SU-DHL-6 (cell line): ENCODE measurements around the gene VEGFB.

ENCODE experiments used
- H2AFZ ChIP-seq: fragments of 200-600 bp; sonication (generic); 2 replicates; pipeline ENCODE4 v1.6.1; 2014; ENCODE audit warnings: low read depth, mild to moderate bottlenecking, moderate library complexity, mixed read lengths, antibody characterized with exemption, low read length; ENCODE audit not compliant: severe bottlenecking
- H3F3A ChIP-seq: fragments of 200-600 bp; shearing (Covaris generic); 2 replicates; pipeline ENCODE4 v1.6.0; 2016; ENCODE audit warnings: antibody characterized with exemption, mild to moderate bottlenecking; ENCODE audit not compliant: insufficient read depth
- H3K27ac ChIP-seq: fragments of 200-600 bp; sonication (generic); 2 replicates; pipeline ENCODE4 v1.5.1; 2016; ENCODE audit warnings: low read depth, mild to moderate bottlenecking, low read length, moderate library complexity, mixed read lengths
- H3K27me3 ChIP-seq: fragments of 200-600 bp; sonication (generic), shearing (Covaris generic); 2 replicates; pipeline ENCODE4 v1.6.0; 2014; ENCODE audit warnings: mild to moderate bottlenecking, low read length
- H3K36me3 ChIP-seq: fragments of 200-600 bp; sonication (generic); 2 replicates; pipeline ENCODE4 v1.6.1; 2014; ENCODE audit warnings: mild to moderate bottlenecking, low read length, mixed read lengths
- H3K4me2 ChIP-seq: fragments of 300-600, 200-600 bp; shearing (Covaris generic), sonication (generic); 2 replicates; pipeline ENCODE4 v1.6.0; 2014; ENCODE audit warnings: low read length, low read depth, mild to moderate bottlenecking; ENCODE audit not compliant: poor library complexity, severe bottlenecking
- H3K4me3 ChIP-seq: fragments of 200-600 bp; sonication (generic); 2 replicates; pipeline ENCODE4 v1.5.1; 2014; ENCODE audit warnings: antibody characterized with exemption, low read length, mild to moderate bottlenecking, mixed read lengths; ENCODE audit not compliant: insufficient read depth, poor library complexity, severe bottlenecking
- H3K79me2 ChIP-seq: fragments of 200-600 bp; sonication (generic); 2 replicates; pipeline ENCODE4 v1.6.1; 2014; ENCODE audit warnings: mild to moderate bottlenecking, low read length, moderate library complexity; ENCODE audit not compliant: insufficient read depth
- H3K9ac ChIP-seq: fragments of 200-600 bp; sonication (generic); 2 replicates; pipeline ENCODE4 v1.7.0; 2014; ENCODE audit warnings: mild to moderate bottlenecking, low read length
- H3K9me2 ChIP-seq: fragments of 200-600 bp; sonication (generic); replicated peaks from 2 replicates; pipeline ENCODE4 v1.6.1; 2014; ENCODE audit warnings: low read length; ENCODE audit not compliant: insufficient read depth
- H3K9me3 ChIP-seq: fragments of 200-600 bp; sonication (generic); 2 replicates; pipeline ENCODE4 v1.6.1; 2014; ENCODE audit warnings: low read length, mixed read lengths; ENCODE audit not compliant: insufficient read depth
- H4K20me1 ChIP-seq: fragments of 200-600 bp; sonication (generic); 2 replicates; pipeline ENCODE4 v1.6.1; 2014; ENCODE audit warnings: low read depth, mild to moderate bottlenecking, antibody characterized with exemption, low read length, moderate library complexity, mixed read lengths
- EZH2phosphoT487 ChIP-seq: fragments of 200-600 bp; sonication (generic), shearing (Covaris generic); conservative IDR thresholded peaks from 2 replicates; pipeline ENCODE4 v1.6.1; 2018; ENCODE audit warnings: mild to moderate bottlenecking, antibody characterized with exemption, low read length, moderate library complexity, mixed read lengths
- TF ChIP-seq, protein P1 (sequence below): fragments of 200-600 bp; sonication (generic); IDR thresholded peaks from one replicate; pipeline ENCODE4 v1.5.1; 2017; ENCODE audit warnings: antibody characterized with exemption, mild to moderate bottlenecking, low read length, moderate library complexity; ENCODE audit not compliant: insufficient read depth, poor library complexity, severe bottlenecking

VEGFB gene

DNA sequence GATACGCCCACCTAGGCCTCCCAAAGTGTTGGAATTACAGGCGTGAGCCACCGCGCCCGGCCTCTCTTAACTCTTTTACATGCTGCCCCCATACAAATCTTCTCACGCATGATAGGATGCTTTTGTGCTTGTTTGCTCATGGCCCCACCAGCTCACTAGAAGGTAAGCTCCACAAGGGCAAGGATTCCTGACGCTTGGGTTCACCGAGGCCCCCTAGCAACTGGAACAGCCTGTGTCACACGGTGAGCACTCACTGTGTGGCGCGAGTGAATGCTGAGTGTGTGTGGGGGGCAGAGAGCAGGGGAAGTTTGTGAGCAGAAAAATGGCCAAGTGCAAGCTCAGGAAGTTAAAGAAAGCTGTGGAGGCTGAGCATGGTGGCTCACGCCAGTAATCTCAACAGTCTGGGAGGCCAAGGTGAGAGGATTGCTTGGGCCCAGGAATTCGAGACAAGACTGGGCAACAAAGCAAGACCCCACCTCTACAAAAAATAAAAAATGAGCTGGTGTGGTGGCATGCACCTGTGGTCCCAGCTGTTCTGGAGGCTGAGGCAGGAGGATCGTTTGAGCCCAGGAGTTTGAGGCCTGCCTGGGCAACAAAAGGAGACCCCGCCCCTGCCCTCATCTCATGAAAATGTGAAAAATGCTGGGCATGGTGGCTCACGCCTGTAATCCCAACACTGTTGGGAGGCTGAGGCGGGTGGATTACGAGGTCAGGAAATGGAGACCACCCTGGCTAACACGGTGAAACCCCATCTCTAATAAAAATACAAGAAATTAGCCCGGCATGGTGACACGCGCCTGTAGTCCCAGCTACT lies 47.8 kb downstream of the VEGFB start:
- Histone ChIP-seq H3K36me3 (no peaks in the 10 kb centered on the region), H3K4me2 (no peak overlapping the region)

DNA sequence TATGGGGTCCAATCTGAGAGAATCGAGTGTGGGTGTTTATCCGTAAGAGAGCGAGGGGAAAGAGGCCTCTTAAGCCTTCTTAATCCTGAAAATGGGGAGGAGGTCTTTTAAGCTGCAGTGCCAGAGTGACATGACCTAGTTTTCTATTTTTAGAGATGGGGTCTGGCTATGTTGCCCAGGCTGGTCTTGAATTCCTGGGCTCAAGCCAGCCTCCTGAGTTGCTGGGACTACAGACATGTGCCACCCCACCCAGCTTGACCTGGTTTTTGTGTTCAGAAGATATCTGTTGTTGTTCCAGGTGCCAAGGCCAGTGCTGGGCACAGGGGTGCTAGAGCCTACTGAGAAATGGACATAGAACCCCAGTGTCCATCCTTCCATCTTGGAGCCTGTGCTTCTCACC lies 48.7 kb downstream of the VEGFB start:
- H3F3A ChIP-seq, result peaks cover 4% of the 10 kb centered on the region; the same call in 1 of the 2 replicates
- no peaks in the 10 kb centered on the region for H3K9me3 ChIP-seq
- no peak overlapping the region for H3K27ac ChIP-seq
- H2AFZ ChIP-seq, result no peak overlapping the region
- H3K9ac ChIP-seq, result 0 out of 2 replicates have a peak overlapping the region, but pooled peaks have one; percentile 95
- TF ChIP-seq, protein P1, sequence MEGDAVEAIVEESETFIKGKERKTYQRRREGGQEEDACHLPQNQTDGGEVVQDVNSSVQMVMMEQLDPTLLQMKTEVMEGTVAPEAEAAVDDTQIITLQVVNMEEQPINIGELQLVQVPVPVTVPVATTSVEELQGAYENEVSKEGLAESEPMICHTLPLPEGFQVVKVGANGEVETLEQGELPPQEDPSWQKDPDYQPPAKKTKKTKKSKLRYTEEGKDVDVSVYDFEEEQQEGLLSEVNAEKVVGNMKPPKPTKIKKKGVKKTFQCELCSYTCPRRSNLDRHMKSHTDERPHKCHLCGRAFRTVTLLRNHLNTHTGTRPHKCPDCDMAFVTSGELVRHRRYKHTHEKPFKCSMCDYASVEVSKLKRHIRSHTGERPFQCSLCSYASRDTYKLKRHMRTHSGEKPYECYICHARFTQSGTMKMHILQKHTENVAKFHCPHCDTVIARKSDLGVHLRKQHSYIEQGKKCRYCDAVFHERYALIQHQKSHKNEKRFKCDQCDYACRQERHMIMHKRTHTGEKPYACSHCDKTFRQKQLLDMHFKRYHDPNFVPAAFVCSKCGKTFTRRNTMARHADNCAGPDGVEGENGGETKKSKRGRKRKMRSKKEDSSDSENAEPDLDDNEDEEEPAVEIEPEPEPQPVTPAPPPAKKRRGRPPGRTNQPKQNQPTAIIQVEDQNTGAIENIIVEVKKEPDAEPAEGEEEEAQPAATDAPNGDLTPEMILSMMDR, result no peak
- no peak for TF ChIP-seq EZH2phosphoT487
- H4K20me1 ChIP-seq, result no peaks in the 10 kb centered on the region
- 0 out of 2 replicates have a peak, but pooled peaks cover 4% of the 10 kb centered on the region for H3K79me2 ChIP-seq
- no peaks in the 10 kb centered on the region for H3K27me3 ChIP-seq
- H3K9me2 ChIP-seq, result no peaks in the 10 kb centered on the region
- H3K36me3 ChIP-seq, result no peaks in the 10 kb centered on the region
- H3K4me2 ChIP-seq, result peak overlapping the region; percentile 99
- H3K4me3 ChIP-seq, result no peak overlapping the region

More for the DNA sequence above, 47.8 kb downstream of the VEGFB start:
- Histone ChIP-seq H3K27me3 (no peaks in the 10 kb centered on the region), H3K27ac (no peak overlapping the region), H3K9me3 (no peaks in the 10 kb centered on the region), H3K79me2 (0 out of 2 replicates have a peak, but pooled peaks cover 4% of the 10 kb centered on the region), H4K20me1 (no peaks in the 10 kb centered on the region), H3F3A (peaks cover 4% of the 10 kb centered on the region; the same call in 1 of the 2 replicates), H3K9me2 (no peaks in the 10 kb centered on the region), H3K9ac (no peak overlapping the region), H2AFZ (no peak overlapping the region), H3K4me3 (no peak overlapping the region)
- TF ChIP-seq, protein P1, result no peak
- no peak for TF ChIP-seq EZH2phosphoT487

DNA sequence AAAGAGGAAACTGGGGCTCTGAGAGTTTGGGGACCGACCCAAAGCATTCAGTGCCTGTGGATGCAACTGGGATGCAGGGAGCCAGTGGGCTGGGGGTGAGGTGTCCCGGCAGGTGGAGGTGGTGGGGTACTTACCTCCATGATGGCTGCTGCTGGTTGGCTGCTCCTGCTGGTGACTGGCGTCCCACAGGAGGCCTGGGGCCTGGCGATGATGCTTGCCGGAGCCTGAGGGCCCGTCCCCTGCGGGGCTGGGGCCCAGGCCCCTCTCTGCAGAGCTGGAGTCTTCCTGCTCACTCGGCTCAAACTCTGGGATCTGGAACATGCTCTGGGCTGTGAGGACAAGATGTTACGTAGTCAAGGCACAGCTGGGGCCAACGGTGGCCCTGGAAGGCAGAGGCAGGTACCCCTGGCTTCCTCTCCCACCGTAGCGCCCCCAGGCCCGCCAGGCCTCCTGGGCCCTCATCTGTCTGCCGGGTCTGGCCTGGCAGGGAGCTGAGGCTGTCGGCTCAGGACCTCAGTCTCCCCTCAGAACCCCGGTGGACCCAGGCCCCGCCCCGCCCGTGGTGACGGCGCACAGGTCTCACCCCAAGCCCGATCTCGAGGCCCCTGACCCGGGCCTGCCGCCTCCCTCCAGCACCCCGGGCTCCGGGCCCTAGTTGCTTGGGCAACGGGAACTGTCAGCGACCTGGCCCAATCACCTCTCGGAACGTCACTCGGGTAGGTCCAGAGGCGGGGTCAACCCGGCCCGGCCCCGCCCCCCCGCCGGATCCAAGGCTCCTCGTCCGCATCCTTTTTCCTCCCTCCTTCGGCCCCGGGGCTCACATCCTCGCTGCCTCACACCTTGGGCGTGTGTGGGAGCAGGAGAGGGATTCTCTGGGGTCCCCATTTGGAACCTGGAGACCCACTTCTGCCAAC lies 49.9 kb downstream of the VEGFB start, which contains the start of gene BAD:
TSS of gene BAD (minus strand) at position 618 of the 914 bp plus-strand sequence. CDS start at position 321, 297 bp downstream.
- H4K20me1 ChIP-seq, result no peaks in the 10 kb centered on the region
- peaks cover 4% of the 10 kb centered on the region; the same call in 1 of the 2 replicates for H3F3A ChIP-seq
- no peaks in the 10 kb centered on the region for H3K36me3 ChIP-seq
- TF ChIP-seq EZH2phosphoT487, result no peak
- TF ChIP-seq, protein P1, result no peak
- peak within 1 kb of the TSS; percentile 92 for H3K27ac ChIP-seq
- peak within 1 kb of the TSS; percentile 84 for H3K4me3 ChIP-seq
- peak within 1 kb of the TSS; percentile 95 for H3K9ac ChIP-seq
- H2AFZ ChIP-seq, result peak within 1 kb of the TSS; percentile 88
- H3K9me3 ChIP-seq, result no peaks in the 10 kb centered on the region
- H3K27me3 ChIP-seq, result no peaks in the 10 kb centered on the region
- H3K79me2 ChIP-seq, result 0 out of 2 replicates have a peak, but pooled peaks cover 4% of the 10 kb centered on the region
- H3K4me2 ChIP-seq, result peak within 1 kb of the TSS; percentile 99
- H3K9me2 ChIP-seq, result no peaks in the 10 kb centered on the region
